Measurements from ENCODE around the gene LARP6. TPM values are rescaled to one million over a fixed set of nuclear protein-coding genes. Genes with fewer than 3 reads are reported as not detected.

LARP6 gene
- total and polyA plus RNA-seq, 2 of the 13 experiments (the other 11 are each of a cell fraction or from before 2014, with no cell fraction given) = 2.9 to 8.2 TPM

GRCh38 chr15:70783041-70783440 is 70.9 kb downstream of the LARP6 start:
- no peaks in the 10 kb centered on the region for H3K36me3 ChIP-seq (replicated peaks in 1 of 2; ENCODE audit: control insufficient read depth in 1 of 2, insufficient read depth in 2 of 2, low read length in 2 of 2)
- WGBS (ENCODE audit: low lambda C conversion rate) = 47% methylated on average over 3 of the region's 3 CpGs
- BruUV-seq (replicated peaks) = no TSS peak
- H3K4me3 ChIP-seq (replicated peaks in 1 of 3; ENCODE audit: insufficient read depth in 1 of 3, low read depth in 2 of 3, low read length in 3 of 3) = no peak overlapping the region
- ATAC-seq (no peak), FAIRE-seq (no peak), DNase-seq (ENCODE audit: low spot score) (no peak)
- H3K9ac ChIP-seq (ENCODE audit: insufficient read depth, low read depth, low read length) = no peak overlapping the region
- intact Hi-C loops (cut with micrococcal nuclease; ENCODE audit: unreplicated experiment) (no loop called here), in situ Hi-C loops (cut with HindIII; ENCODE audit: extremely low pct_ligation_motif_present, low pct_unique_long_range_greater_than_20kb) (no loop called here)
- TF ChIP-seq MED1 (CRISPR knock-in tag; IDR thresholded peaks at IDR 0.05) (no peak), ZSCAN31 (CRISPR knock-in tag; IDR thresholded peaks at IDR 0.05; ENCODE audit: low read depth) (no peak), ZNF737 (CRISPR knock-in tag; IDR thresholded peaks at IDR 0.05; ENCODE audit: borderline replicate concordance) (no peak), ZNF468 (CRISPR knock-in tag; IDR thresholded peaks at IDR 0.05) (no peak), ZSCAN9 (CRISPR knock-in tag; IDR thresholded peaks at IDR 0.05; ENCODE audit: borderline replicate concordance) (no peak), ZNF274 (CRISPR knock-in tag; IDR thresholded peaks at IDR 0.05) (no peak), ZC3H4 (CRISPR knock-in tag; IDR thresholded peaks at IDR 0.05; ENCODE audit: borderline replicate concordance) (no peak), DNMT3B (CRISPR knock-in tag; conservative IDR thresholded peaks at IDR 0.05) (no peak), MNT (IDR thresholded peaks at IDR 0.05) (no peak), THRA (CRISPR knock-in tag; IDR thresholded peaks at IDR 0.05; ENCODE audit: borderline replicate concordance) (no peak), ADNP (CRISPR knock-in tag; IDR thresholded peaks at IDR 0.05) (no peak), ZNF121 (CRISPR knock-in tag; IDR thresholded peaks at IDR 0.05) (no peak), ZFY (CRISPR knock-in tag; IDR thresholded peaks at IDR 0.05) (no peak), ZZZ3 (CRISPR knock-in tag; IDR thresholded peaks at IDR 0.05; ENCODE audit: borderline replicate concordance) (no peak), XBP1 (CRISPR knock-in tag; IDR thresholded peaks at IDR 0.05) (no peak), GTF2F1 (IDR thresholded peaks at IDR 0.05; ENCODE audit: low read length) (no peak), ZFP1 (CRISPR knock-in tag; IDR thresholded peaks at IDR 0.05) (no peak), AGO1 (IDR thresholded peaks at IDR 0.05; ENCODE audit: low read depth, low read length, poor library complexity, severe bottlenecking) (no peak)
- TF ChIP-seq, protein P1, sequence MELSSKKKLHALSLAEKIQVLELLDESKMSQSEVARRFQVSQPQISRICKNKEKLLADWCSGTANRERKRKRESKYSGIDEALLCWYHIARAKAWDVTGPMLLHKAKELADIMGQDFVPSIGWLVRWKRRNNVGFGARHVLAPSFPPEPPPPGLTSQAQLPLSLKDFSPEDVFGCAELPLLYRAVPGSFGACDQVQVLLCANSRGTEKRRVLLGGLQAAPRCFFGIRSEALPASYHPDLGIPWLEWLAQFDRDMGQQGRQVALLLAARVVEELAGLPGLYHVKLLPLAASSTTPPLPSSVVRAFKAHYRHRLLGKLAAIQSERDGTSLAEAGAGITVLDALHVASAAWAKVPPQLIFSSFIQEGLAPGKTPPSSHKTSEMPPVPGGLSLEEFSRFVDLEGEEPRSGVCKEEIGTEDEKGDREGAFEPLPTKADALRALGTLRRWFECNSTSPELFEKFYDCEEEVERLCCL (CRISPR knock-in tag; IDR thresholded peaks at IDR 0.05; ENCODE audit: borderline replicate concordance) = no peak
- ChIA-PET POLR2A (no interaction called here), CTCF (ENCODE audit: low intra/inter-chr PET ratio, low total read pairs) (no interaction called here)
- H2AFZ ChIP-seq (ENCODE audit: low read length) = no peak overlapping the region
- H3K79me2 ChIP-seq (ENCODE audit: insufficient read depth, low read length) = no peaks in the 10 kb centered on the region
- H3K27ac ChIP-seq (ENCODE audit: extremely low read length, insufficient read depth, low read length) = no peak overlapping the region
- peaks cover 33% of the 10 kb centered on the region for H3K4me1 ChIP-seq (ENCODE audit: insufficient read depth, low read length)
- H4K20me1 ChIP-seq (ENCODE audit: insufficient read depth, low read length) = no peaks in the 10 kb centered on the region
- no peaks in the 10 kb centered on the region for H3K27me3 ChIP-seq (ENCODE audit: control insufficient read depth in 1 of 2, insufficient read depth in 2 of 2, low read length in 2 of 2)
- H3K4me2 ChIP-seq (ENCODE audit: low read depth, low read length) = peak overlapping the region; percentile 36
- no peaks in the 10 kb centered on the region for H3K9me3 ChIP-seq (ENCODE audit: low read length)
